HepG2 (cell line): Measurements from ENCODE around the gene CXCL6. TPM values are rescaled to one million over a fixed set of nuclear protein-coding genes. Genes with fewer than 3 reads are reported as not detected.
A peak's percentile ranks its signal among the peaks of the same experiment; 100 is the strongest.

Experiments
- ATAC-seq: fragments of 200-7000 bp; cut with Tn5 transposase; 3 replicates; pipeline ENCODE4 v1.9.1; 2020; ENCODE audit warnings: mild to moderate bottlenecking, moderate library complexity
- BruUV-seq: library from RNA; stranded (reverse); fragments of 400-500 nt; replicated peaks from 2 replicates; lab custom pipeline; 2021; lab: Mats Ljungman, UMichigan
- CTCF ChIA-PET: fragments of 300-600 bp; formaldehyde crosslinking; extraction: SDS; loops from one replicate; lab custom pipeline; 2021; ENCODE audit warnings: low total read pairs, inconsistent platforms, low intra/inter-chr PET ratio; lab: Yijun Ruan, JAX
- POLR2A ChIA-PET: fragments of 350-600 bp; sonication (Branson Sonifier 250); formaldehyde crosslinking; loops from one replicate; lab custom pipeline; 2020; ENCODE audit warnings: antibody characterized with exemption, inconsistent platforms; lab: Yijun Ruan, JAX
- DNase-seq: peaks from one replicate; pipeline ENCODE4 v3.0.0-alpha.2; 2015; ENCODE audit warnings: low spot score
- FAIRE-seq: peaks from 3 replicates; lab custom pipeline; 2011; peaks lifted over from hg19 to GRCh38; lab: Jason Lieb, UNC
- H2AFZ ChIP-seq: one replicate; pipeline ENCODE4 v1.6.1; 2011; ENCODE audit warnings: low read length, inconsistent platforms
- H3K27ac ChIP-seq: fragments of 300-600 bp; 3 replicates; pipeline ENCODE4 v1.8.0; 2011; ENCODE audit warnings: mixed run types, mild to moderate bottlenecking, mixed read lengths, low read length, inconsistent platforms; ENCODE audit not compliant: insufficient read depth; ENCODE audit errors: extremely low read length
- H3K27me3 ChIP-seq, 2 experiments: fragments of 200-600 bp in 1 of 2; 2 replicates in 1 of 2; 3 replicates in 1 of 2; pipeline versions ENCODE4 v1.6.0 to v1.8.0; 2011; ENCODE audit warnings: low read length in 2 of 2, mild to moderate bottlenecking in 2 of 2, moderate library complexity in 2 of 2, inconsistent platforms in 1 of 2; ENCODE audit not compliant: insufficient read depth in 2 of 2, control insufficient read depth in 1 of 2
- H3K36me3 ChIP-seq, 2 experiments: fragments of 200-600 bp in 1 of 2; replicated peaks in 1 of 2; 2 replicates in 1 of 2; 3 replicates in 1 of 2; pipeline versions ENCODE4 v1.5.1 to v1.8.0; 2011; ENCODE audit warnings: low read length in 2 of 2, inconsistent platforms in 1 of 2; ENCODE audit not compliant: insufficient read depth in 2 of 2, control insufficient read depth in 1 of 2
- H3K4me1 ChIP-seq: 2 replicates; pipeline ENCODE4 v1.5.1; 2012; ENCODE audit warnings: low read length, inconsistent platforms; ENCODE audit not compliant: insufficient read depth
- H3K4me2 ChIP-seq: 2 replicates; pipeline ENCODE4 v1.6.0; 2011; ENCODE audit warnings: low read depth, low read length, inconsistent platforms
- H3K4me3 ChIP-seq, 3 experiments: fragments of 200-600 bp in 1 of 3; sonication (generic), shearing (Covaris generic) in 1 of 3; replicated peaks in 1 of 3; 2 replicates each; pipeline ENCODE4 v1.5.1; 2011 to 2016; ENCODE audit warnings: low read length in 3 of 3, inconsistent platforms in 2 of 3, low read depth in 2 of 3, mild to moderate bottlenecking in 2 of 3, control low read depth in 1 of 3, mixed read lengths in 1 of 3; ENCODE audit not compliant: insufficient read depth in 1 of 3
- H3K79me2 ChIP-seq: one replicate; pipeline ENCODE4 v1.6.1; 2011; ENCODE audit warnings: low read length, inconsistent platforms; ENCODE audit not compliant: insufficient read depth
- H3K9ac ChIP-seq: 2 replicates; pipeline ENCODE4 v1.6.0; 2011; ENCODE audit warnings: mild to moderate bottlenecking, low read depth, low read length, inconsistent platforms; ENCODE audit not compliant: insufficient read depth
- H3K9me3 ChIP-seq: 2 replicates; pipeline ENCODE4 v1.5.1; 2012; ENCODE audit warnings: mild to moderate bottlenecking, low read length
- H4K20me1 ChIP-seq: 2 replicates; pipeline ENCODE4 v1.6.0; 2011; ENCODE audit warnings: inconsistent platforms, mild to moderate bottlenecking, low read length, moderate library complexity; ENCODE audit not compliant: insufficient read depth
- ATF7-NPFF ChIP-seq: sonication (generic); formaldehyde crosslinking; IDR thresholded peaks from 2 replicates; pipeline ENCODE4 v1.8.1; 2023; ENCODE audit warnings: mild to moderate bottlenecking, low read depth, missing genetic modification reagents, moderate library complexity
- CHCHD3 ChIP-seq: sonication (generic); formaldehyde crosslinking; IDR thresholded peaks from 2 replicates; pipeline ENCODE4 v1.8.0; 2022; ENCODE audit warnings: mild to moderate bottlenecking, missing genetic modification reagents, moderate library complexity
- DMAP1 ChIP-seq: IDR thresholded peaks from 2 replicates; pipeline ENCODE4 v1.6.1; 2016
- SATB2 ChIP-seq: sonication (generic); formaldehyde crosslinking; IDR thresholded peaks from 2 replicates; pipeline ENCODE4 v1.5.0; 2020; ENCODE audit warnings: missing genetic modification reagents
- ZNF350 ChIP-seq: sonication (generic); formaldehyde crosslinking; IDR thresholded peaks from 2 replicates; pipeline ENCODE4 v1.4.0; 2020; ENCODE audit warnings: mild to moderate bottlenecking, low read depth, missing genetic modification reagents, borderline replicate concordance
- WGBS: methylation state at CpG from one replicate; pipeline ENCODE4 v1.1.6; 2017; ENCODE audit warnings: low lambda C conversion rate; 5-methylcytosine and 5-hydroxymethylcytosine counted together
- in situ Hi-C: cut with HindIII; loops from 2 replicates; pipeline ENCODE4 v1.10.0; 2017; ENCODE audit warnings: low pct_unique_long_range_greater_than_20kb; ENCODE audit not compliant: extremely low pct_ligation_motif_present
- intact Hi-C: fragments of 100-400 bp; cut with micrococcal nuclease; formaldehyde crosslinking; loops from one replicate; pipeline ENCODE4 v1.10.0; 2022; ENCODE audit not compliant: unreplicated experiment
- polyA plus RNA-seq, 8 experiments: library from polyadenylated mRNA; depleted of rRNA in 3 of 8; stranded (reverse) in 7 of 8; unstranded in 1 of 8; fragments of >200 nt; fragmentation: Illumina TruSeq in 4 of 8; extraction: Trizol in 4 of 8; gene quantifications; 2 replicates each; pipeline versions ENCODE4 v1.2.1 to v1.2.3, GENCODE V29; 2011 to 2016; ENCODE audit warnings: low read depth in 4 of 8, missing spikeins in 1 of 8, mixed read lengths in 1 of 8; ENCODE audit not compliant: insufficient read depth in 1 of 8
- total RNA-seq, 5 experiments: library from RNA; depleted of rRNA; stranded (reverse); fragments of >200 nt; fragmentation: Illumina TruSeq; extraction: Trizol; gene quantifications; 2 replicates each; pipeline ENCODE4 v1.2.3, GENCODE V29; 2016; ENCODE audit warnings: low read depth in 1 of 5
- TF ChIP-seq, protein P1 (sequence below): IDR thresholded peaks from 2 replicates; pipeline ENCODE4 v1.6.1; 2016; ENCODE audit warnings: mild to moderate bottlenecking
- TF ChIP-seq, protein P2 (sequence below): sonication (generic); formaldehyde crosslinking; IDR thresholded peaks from 2 replicates; pipeline ENCODE4 v1.4.0; 2020; ENCODE audit warnings: missing genetic modification reagents
- TF ChIP-seq, protein P3 (sequence below): IDR thresholded peaks from 2 replicates; pipeline ENCODE4 v1.6.1; 2016; ENCODE audit warnings: missing genetic modification reagents, missing compliant biosample characterization

CXCL6 gene
- total and polyA plus RNA-seq, 2 of the 13 experiments (the other 11 are each of a cell fraction or from before 2014, with no cell fraction given), result not detected

DNA sequence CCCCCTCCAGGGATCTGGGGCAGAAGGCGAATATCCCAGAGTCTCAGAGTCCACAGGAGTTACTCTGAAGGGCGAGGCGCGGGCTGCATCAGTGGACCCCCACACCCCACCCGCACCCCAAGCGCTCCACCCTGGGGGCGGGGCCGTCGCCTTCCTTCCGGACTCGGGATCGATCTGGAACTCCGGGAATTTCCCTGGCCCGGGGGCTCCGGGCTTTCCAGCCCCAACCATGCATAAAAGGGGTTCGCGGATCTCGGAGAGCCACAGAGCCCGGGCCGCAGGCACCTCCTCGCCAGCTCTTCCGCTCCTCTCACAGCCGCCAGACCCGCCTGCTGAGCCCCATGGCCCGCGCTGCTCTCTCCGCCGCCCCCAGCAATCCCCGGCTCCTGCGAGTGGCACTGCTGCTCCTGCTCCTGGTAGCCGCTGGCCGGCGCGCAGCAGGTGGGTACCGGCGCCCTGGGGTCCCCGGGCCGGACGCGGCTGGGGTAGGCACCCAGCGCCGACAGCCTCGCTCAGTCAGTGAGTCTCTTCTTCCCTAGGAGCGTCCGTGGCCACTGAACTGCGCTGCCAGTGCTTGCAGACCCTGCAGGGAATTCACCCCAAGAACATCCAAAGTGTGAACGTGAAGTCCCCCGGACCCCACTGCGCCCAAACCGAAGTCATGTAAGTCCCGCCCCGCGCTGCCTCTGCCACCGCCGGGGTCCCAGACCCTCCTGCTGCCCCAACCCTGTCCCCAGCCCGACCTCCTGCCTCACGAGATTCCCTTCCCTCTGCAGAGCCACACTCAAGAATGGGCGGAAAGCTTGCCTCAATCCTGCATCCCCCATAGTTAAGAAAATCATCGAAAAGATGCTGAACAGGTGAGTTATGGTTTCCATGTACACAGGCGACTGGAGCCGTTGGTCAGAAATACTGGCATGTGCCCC lies 32.9 kb downstream of the CXCL6 start, which contains the start of gene CXCL1:
TSS of gene CXCL1 (plus strand) at position 264 of the 926 bp plus-strand sequence. CDS start at position 342, 78 bp downstream.
- DNase-seq (no peak), ATAC-seq (peak; percentile 83), FAIRE-seq (no peak)
- intact Hi-C loops (no loop called here), in situ Hi-C loops (no loop called here)
- ChIA-PET POLR2A (no interaction called here), CTCF (no interaction called here)
- TF ChIP-seq ZNF350 (CRISPR knock-in tag) (no peak), CHCHD3 (no peak), SATB2 (CRISPR knock-in tag) (no peak), ATF7-NPFF (no peak), DMAP1 (CRISPR knock-in tag) (no peak)
- TF ChIP-seq, protein P1, sequence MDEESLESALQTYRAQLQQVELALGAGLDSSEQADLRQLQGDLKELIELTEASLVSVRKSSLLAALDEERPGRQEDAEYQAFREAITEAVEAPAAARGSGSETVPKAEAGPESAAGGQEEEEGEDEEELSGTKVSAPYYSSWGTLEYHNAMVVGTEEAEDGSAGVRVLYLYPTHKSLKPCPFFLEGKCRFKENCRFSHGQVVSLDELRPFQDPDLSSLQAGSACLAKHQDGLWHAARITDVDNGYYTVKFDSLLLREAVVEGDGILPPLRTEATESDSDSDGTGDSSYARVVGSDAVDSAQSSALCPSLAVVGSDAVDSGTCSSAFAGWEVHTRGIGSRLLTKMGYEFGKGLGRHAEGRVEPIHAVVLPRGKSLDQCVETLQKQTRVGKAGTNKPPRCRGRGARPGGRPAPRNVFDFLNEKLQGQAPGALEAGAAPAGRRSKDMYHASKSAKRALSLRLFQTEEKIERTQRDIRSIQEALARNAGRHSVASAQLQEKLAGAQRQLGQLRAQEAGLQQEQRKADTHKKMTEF, result no peak
- TF ChIP-seq, protein P2, sequence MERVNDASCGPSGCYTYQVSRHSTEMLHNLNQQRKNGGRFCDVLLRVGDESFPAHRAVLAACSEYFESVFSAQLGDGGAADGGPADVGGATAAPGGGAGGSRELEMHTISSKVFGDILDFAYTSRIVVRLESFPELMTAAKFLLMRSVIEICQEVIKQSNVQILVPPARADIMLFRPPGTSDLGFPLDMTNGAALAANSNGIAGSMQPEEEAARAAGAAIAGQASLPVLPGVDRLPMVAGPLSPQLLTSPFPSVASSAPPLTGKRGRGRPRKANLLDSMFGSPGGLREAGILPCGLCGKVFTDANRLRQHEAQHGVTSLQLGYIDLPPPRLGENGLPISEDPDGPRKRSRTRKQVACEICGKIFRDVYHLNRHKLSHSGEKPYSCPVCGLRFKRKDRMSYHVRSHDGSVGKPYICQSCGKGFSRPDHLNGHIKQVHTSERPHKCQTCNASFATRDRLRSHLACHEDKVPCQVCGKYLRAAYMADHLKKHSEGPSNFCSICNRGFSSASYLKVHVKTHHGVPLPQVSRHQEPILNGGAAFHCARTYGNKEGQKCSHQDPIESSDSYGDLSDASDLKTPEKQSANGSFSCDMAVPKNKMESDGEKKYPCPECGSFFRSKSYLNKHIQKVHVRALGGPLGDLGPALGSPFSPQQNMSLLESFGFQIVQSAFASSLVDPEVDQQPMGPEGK (CRISPR knock-in tag), result 0 out of 2 replicates have a peak, but pooled peaks have one; percentile 22
- TF ChIP-seq, protein P3, sequence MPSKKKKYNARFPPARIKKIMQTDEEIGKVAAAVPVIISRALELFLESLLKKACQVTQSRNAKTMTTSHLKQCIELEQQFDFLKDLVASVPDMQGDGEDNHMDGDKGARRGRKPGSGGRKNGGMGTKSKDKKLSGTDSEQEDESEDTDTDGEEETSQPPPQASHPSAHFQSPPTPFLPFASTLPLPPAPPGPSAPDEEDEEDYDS (CRISPR knock-in tag), result no peak
- Histone ChIP-seq H2AFZ (no peak within 1 kb of the TSS), H3K9ac (no peak within 1 kb of the TSS), H3K27me3 (peaks cover 0 to 19% of the 10 kb centered on the region in 2 experiments; a peak in 3 of 5 replicates), H3K27ac (no peak within 1 kb of the TSS), H3K4me2 (peak within 1 kb of the TSS; percentile 33), H3K9me3 (no peaks in the 10 kb centered on the region), H3K36me3 (no peaks in the 10 kb centered on the region), H3K79me2 (no peaks in the 10 kb centered on the region), H4K20me1 (no peaks in the 10 kb centered on the region), H3K4me3 (peak within 1 kb of the TSS in 1 of 3 experiments; percentile 40; a peak in 1 of 6 replicates), H3K4me1 (peaks cover 8% of the 10 kb centered on the region; the same call in 1 of the 2 replicates)
- WGBS, result 25% methylated on average over 16 of the region's 61 CpGs
- BruUV-seq, result no TSS peak
